Measurements from ENCODE around the gene TTLL8. TPM values are rescaled to one million over a fixed set of nuclear protein-coding genes. Genes with fewer than 3 reads are reported as not detected.
A peak's percentile ranks its signal among the peaks of the same experiment; 100 is the strongest.

The TTLL8 gene
- total and polyA plus RNA-seq, 2 donors (not counting 3 experiments of a cell fraction or from before 2014, with no cell fraction given), result not detected

DNA sequence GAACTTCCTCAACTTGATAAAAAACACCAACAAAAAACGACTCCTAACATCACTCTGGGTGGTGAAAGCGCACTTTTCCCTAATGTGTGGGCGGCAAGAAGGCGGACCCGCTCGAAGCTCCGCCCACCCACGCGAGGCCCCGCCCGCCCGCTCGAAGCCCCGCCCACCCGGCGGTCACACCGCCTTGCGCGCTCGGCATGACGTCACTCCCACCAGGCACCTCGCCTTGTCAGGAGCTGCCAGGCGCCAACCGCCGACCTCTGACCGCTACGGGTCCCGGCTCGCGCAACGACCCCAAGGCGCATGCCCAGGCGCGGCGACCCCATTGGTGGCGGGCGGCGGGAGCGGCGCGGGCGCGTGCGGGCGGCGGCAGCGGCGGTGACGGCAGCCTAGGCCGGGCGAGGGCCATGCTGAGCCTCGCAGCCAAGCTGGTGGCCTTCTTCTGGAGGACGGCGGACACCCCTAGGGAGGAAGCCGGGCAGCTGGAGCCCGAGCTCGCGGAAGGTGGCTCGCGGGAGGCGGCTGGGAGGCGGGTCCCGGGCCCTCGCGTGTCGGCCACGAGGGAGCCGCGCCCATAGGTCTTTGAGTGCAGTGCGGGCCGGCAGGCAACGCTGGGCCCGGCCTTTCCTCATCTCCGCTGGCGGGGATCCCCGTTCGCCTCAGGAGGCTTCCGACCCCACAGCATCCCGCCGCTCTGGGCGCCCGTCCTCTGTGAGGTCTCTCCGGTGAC is 31.7 kb upstream of the TTLL8 start, which contains the start of gene MOV10L1:
TSS of gene MOV10L1 (plus strand) at position 325 of the 730 bp plus-strand sequence. CDS start at position 408, 83 bp downstream.
- no peaks in the 10 kb centered on the region for H3K9me3 ChIP-seq (replicated peaks; ENCODE audit: control insufficient read depth, insufficient read depth, low read length)
- no peaks in the 10 kb centered on the region for H3K4me1 ChIP-seq (ENCODE audit: control insufficient read depth, extremely low read depth, insufficient read depth, low read length)
- ChIA-PET POLR2A (interaction anchor here (0.6 kb wide), 1 partner anchor 37 kb away, joined by 3 read pairs; no protein-coding TSS in a partner anchor), CTCF (no interaction called here)
- H2AFZ ChIP-seq (ENCODE audit: low read depth, low read length), result peak within 1 kb of the TSS; percentile 48
- no peaks in the 10 kb centered on the region for H3K36me3 ChIP-seq (ENCODE audit: control insufficient read depth in 2 of 2, extremely low read depth in 1 of 2, insufficient read depth in 2 of 2, low read length in 2 of 2)
- H3K27ac ChIP-seq (ENCODE audit: insufficient read depth, low read depth, low read length), result no peak within 1 kb of the TSS
- H4K20me1 ChIP-seq (replicated peaks; ENCODE audit: control insufficient read depth, extremely low read depth, insufficient read depth, low read length), result no peaks in the 10 kb centered on the region
- H3K4me2 ChIP-seq (ENCODE audit: insufficient read depth, low read length), result no peak within 1 kb of the TSS
- no TSS peak for BruUV-seq (replicated peaks)
- intact Hi-C loops (cut with micrococcal nuclease) (no loop called here), dilution Hi-C loops (cut with MboI; ENCODE audit: extremely low pct_ligation_motif_present, low sequenced_read_pairs) (no loop called here)
- DNase-seq (ENCODE audit: low read depth, low spot score) (peak; percentile 44), FAIRE-seq (peak; percentile 28)
- peaks cover 0 to 6% of the 10 kb centered on the region in 2 experiments for H3K27me3 ChIP-seq (ENCODE audit: control insufficient read depth in 2 of 2, insufficient read depth in 2 of 2, low read length in 2 of 2)
- TF ChIP-seq POLR2A (IDR thresholded peaks at IDR 0.05; ENCODE audit: low read depth, low read length) (no peak), MYC (IDR thresholded peaks at IDR 0.05; ENCODE audit: low read depth, low read length) (no peak), EZH2 (IDR thresholded peaks at IDR 0.05; ENCODE audit: borderline replicate concordance, low read depth, low read length, severe bottlenecking) (no peak), GATA2 (IDR thresholded peaks at IDR 0.05; ENCODE audit: insufficient read depth, insufficient read length, low read depth, low read length) (no peak), FOS (IDR thresholded peaks at IDR 0.05; ENCODE audit: borderline replicate concordance, insufficient read depth, low read length) (no peak), POLR2AphosphoS5 (IDR thresholded peaks at IDR 0.05; ENCODE audit: insufficient read depth, low read depth, low read length) (no peak), JUN (IDR thresholded peaks at IDR 0.05; ENCODE audit: borderline replicate concordance, insufficient read depth, insufficient read length, low read depth) (no peak)
- TF ChIP-seq, protein P1, sequence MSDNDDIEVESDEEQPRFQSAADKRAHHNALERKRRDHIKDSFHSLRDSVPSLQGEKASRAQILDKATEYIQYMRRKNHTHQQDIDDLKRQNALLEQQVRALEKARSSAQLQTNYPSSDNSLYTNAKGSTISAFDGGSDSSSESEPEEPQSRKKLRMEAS (IDR thresholded peaks at IDR 0.05; ENCODE audit: insufficient read depth, insufficient read length), result no peak
- TF ChIP-seq, protein P2, sequence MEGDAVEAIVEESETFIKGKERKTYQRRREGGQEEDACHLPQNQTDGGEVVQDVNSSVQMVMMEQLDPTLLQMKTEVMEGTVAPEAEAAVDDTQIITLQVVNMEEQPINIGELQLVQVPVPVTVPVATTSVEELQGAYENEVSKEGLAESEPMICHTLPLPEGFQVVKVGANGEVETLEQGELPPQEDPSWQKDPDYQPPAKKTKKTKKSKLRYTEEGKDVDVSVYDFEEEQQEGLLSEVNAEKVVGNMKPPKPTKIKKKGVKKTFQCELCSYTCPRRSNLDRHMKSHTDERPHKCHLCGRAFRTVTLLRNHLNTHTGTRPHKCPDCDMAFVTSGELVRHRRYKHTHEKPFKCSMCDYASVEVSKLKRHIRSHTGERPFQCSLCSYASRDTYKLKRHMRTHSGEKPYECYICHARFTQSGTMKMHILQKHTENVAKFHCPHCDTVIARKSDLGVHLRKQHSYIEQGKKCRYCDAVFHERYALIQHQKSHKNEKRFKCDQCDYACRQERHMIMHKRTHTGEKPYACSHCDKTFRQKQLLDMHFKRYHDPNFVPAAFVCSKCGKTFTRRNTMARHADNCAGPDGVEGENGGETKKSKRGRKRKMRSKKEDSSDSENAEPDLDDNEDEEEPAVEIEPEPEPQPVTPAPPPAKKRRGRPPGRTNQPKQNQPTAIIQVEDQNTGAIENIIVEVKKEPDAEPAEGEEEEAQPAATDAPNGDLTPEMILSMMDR (IDR thresholded peaks at IDR 0.05; ENCODE audit: extremely low read depth in 1 of 2, insufficient read depth in 1 of 2, low read depth in 1 of 2, low read length in 2 of 2), result no peak
- H3K79me2 ChIP-seq (ENCODE audit: control insufficient read depth, insufficient read depth, low read length), result no peaks in the 10 kb centered on the region
- H3K9me1 ChIP-seq (replicated peaks; ENCODE audit: control insufficient read depth, extremely low read depth, insufficient read depth, low read length), result no peaks in the 10 kb centered on the region
- no peak within 1 kb of the TSS for H3K4me3 ChIP-seq (replicated peaks in 1 of 3; ENCODE audit: insufficient read depth in 1 of 3, low read depth in 1 of 3, low read length in 3 of 3)
- H3K9ac ChIP-seq (replicated peaks; ENCODE audit: extremely low read depth, insufficient read depth, low read length), result no peak within 1 kb of the TSS
